GM19438 (cell line): ENCODE measurements around the gene CTNNA3.

Source experiments
- ATAC-seq: cut with Tn5 transposase; IDR thresholded peaks from one replicate; pipeline ENCODE4 v1.9.1; 2021; ENCODE audit warnings: low read depth; ENCODE audit not compliant: unreplicated experiment

Gene CTNNA3

GRCh38 chr10:66095610-66096009 is 1600.4 kb downstream of the CTNNA3 start:
- ATAC-seq = no peak

- ATAC-seq = no peak
These were observed 1610.1 kb downstream of the CTNNA3 start for GRCh38 chr10:66085906-66086305.

- ATAC-seq = no peak
These were observed 1624.1 kb downstream of the CTNNA3 start for GRCh38 chr10:66071907-66072306.

GRCh38 chr10:66058594-66058993 is 1637.4 kb downstream of the CTNNA3 start:
- no peak for ATAC-seq

- no peak for ATAC-seq
These were observed 1646.7 kb downstream of the CTNNA3 start for GRCh38 chr10:66049335-66049734.

GRCh38 chr10:66045859-66046258 is 1650.1 kb downstream of the CTNNA3 start:
- ATAC-seq = no peak

GRCh38 chr10:66041771-66042170 is 1654.2 kb downstream of the CTNNA3 start:
- ATAC-seq = no peak

- no peak for ATAC-seq
These were observed 1657.4 kb downstream of the CTNNA3 start for GRCh38 chr10:66038623-66039022.

- ATAC-seq = no peak
These were observed 1669.7 kb downstream of the CTNNA3 start for GRCh38 chr10:66026321-66026720.

GRCh38 chr10:66025186-66025585 is 1670.8 kb downstream of the CTNNA3 start:
- no peak for ATAC-seq

- ATAC-seq = no peak
These were observed 1674.6 kb downstream of the CTNNA3 start for GRCh38 chr10:66021423-66021822.

- ATAC-seq = no peak
These were observed 1687.8 kb downstream of the CTNNA3 start for GRCh38 chr10:66008221-66008620.

GRCh38 chr10:66006411-66006810 is 1689.6 kb downstream of the CTNNA3 start:
- no peak for ATAC-seq

- ATAC-seq = no peak
These were observed 1702.5 kb downstream of the CTNNA3 start for GRCh38 chr10:65993451-65993850.

GRCh38 chr10:65968871-65969270 is 1727.1 kb downstream of the CTNNA3 start:
- no peak for ATAC-seq

- ATAC-seq = no peak
These were observed 1727.6 kb downstream of the CTNNA3 start for GRCh38 chr10:65968437-65968836.

GRCh38 chr10:65964205-65964604 is 1731.8 kb downstream of the CTNNA3 start:
- no peak for ATAC-seq

- ATAC-seq = no peak
These were observed 1743.9 kb downstream of the CTNNA3 start for GRCh38 chr10:65952086-65952485.

- no peak for ATAC-seq
These were observed 1745.9 kb downstream of the CTNNA3 start for GRCh38 chr10:65950075-65950474.

- no peak for ATAC-seq
These were observed 1746.5 kb downstream of the CTNNA3 start for GRCh38 chr10:65949526-65949925.

- no peak for ATAC-seq
These were observed 1750.9 kb downstream of the CTNNA3 start for GRCh38 chr10:65945061-65945460.

- no peak for ATAC-seq
These were observed 1752.5 kb downstream of the CTNNA3 start for GRCh38 chr10:65943451-65943850.
